CD4-positive, alpha-beta T cell treated with Interleukin-1 beta for 1 hour (primary cell): ENCODE data around the gene NRIP1.

ENCODE experiments used
- DNase-seq, 2 donors: peaks; one replicate each; pipeline ENCODE4 v3.0.0-alpha.2; 2020 to 2022

Gene NRIP1

GRCh38 chr21:15003463-15004135, 61.2 kb downstream of the NRIP1 start:
- DNase-seq = no peak

- no peak for DNase-seq
Measured at GRCh38 chr21:15001857-15002606, 62.8 kb downstream of the NRIP1 start.

- DNase-seq = no peak
Measured at GRCh38 chr21:15001113-15001512, 63.7 kb downstream of the NRIP1 start.

- DNase-seq = no peak
Measured at GRCh38 chr21:15000081-15000480, 64.7 kb downstream of the NRIP1 start.

GRCh38 chr21:14998784-14999183, 66.0 kb downstream of the NRIP1 start:
- DNase-seq = no peak

GRCh38 chr21:14998336-14998735, 66.5 kb downstream of the NRIP1 start:
- no peak for DNase-seq

- DNase-seq = no peak
Measured at GRCh38 chr21:14995695-14996490, 68.9 kb downstream of the NRIP1 start.

GRCh38 chr21:14995226-14995625, 69.6 kb downstream of the NRIP1 start:
- DNase-seq = no peak

- no peak for DNase-seq
Measured at GRCh38 chr21:14993115-14993514, 71.7 kb downstream of the NRIP1 start.

- DNase-seq = no peak
Measured at GRCh38 chr21:14991957-14992356, 72.8 kb downstream of the NRIP1 start.

GRCh38 chr21:14989359-14989758, 75.4 kb downstream of the NRIP1 start:
- no peak for DNase-seq

- no peak for DNase-seq
Measured at GRCh38 chr21:14988760-14989159, 76.0 kb downstream of the NRIP1 start.

- DNase-seq = no peak
Measured at GRCh38 chr21:14987370-14988170, 77.2 kb downstream of the NRIP1 start.

- DNase-seq = no peak
Measured at GRCh38 chr21:14985306-14985705, 79.5 kb downstream of the NRIP1 start.

GRCh38 chr21:14982336-14982735, 82.5 kb downstream of the NRIP1 start:
- DNase-seq = no peak

GRCh38 chr21:14981246-14981645, 83.6 kb downstream of the NRIP1 start:
- DNase-seq = no peak

GRCh38 chr21:14979264-14979663, 85.5 kb downstream of the NRIP1 start:
- no peak for DNase-seq

GRCh38 chr21:14977814-14978213, 87.0 kb downstream of the NRIP1 start:
- no peak for DNase-seq

- no peak for DNase-seq
Measured at GRCh38 chr21:14975136-14975919, 89.5 kb downstream of the NRIP1 start.

- no peak for DNase-seq
Measured at GRCh38 chr21:14972678-14973077, 92.1 kb downstream of the NRIP1 start.

- DNase-seq = no peak
Measured at GRCh38 chr21:14968821-14969220, 96.0 kb downstream of the NRIP1 start.

GRCh38 chr21:14968029-14968428, 96.8 kb downstream of the NRIP1 start:
- no peak for DNase-seq
